ENCODE data around the gene ANOS1.

DNA sequence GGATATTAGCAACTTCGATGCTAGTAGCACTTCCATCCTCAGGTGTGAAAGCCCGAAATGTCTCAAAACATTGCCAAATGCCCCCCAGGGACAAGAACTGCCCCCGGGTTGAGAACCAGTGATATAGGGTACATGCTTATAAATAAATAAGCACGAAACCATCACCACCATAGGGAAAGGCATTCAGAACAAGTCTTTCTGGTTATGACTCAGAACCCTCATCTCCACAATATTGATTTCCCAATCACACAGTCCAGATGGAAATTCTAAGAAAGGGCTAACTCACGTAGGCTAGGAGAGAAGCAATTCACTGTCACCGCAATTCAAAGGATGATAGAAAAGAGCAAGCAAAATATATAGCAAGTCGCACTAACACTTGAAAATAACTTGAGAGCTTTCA is 84.8 kb downstream of the ANOS1 start:
- TF ChIP-seq, protein P1, sequence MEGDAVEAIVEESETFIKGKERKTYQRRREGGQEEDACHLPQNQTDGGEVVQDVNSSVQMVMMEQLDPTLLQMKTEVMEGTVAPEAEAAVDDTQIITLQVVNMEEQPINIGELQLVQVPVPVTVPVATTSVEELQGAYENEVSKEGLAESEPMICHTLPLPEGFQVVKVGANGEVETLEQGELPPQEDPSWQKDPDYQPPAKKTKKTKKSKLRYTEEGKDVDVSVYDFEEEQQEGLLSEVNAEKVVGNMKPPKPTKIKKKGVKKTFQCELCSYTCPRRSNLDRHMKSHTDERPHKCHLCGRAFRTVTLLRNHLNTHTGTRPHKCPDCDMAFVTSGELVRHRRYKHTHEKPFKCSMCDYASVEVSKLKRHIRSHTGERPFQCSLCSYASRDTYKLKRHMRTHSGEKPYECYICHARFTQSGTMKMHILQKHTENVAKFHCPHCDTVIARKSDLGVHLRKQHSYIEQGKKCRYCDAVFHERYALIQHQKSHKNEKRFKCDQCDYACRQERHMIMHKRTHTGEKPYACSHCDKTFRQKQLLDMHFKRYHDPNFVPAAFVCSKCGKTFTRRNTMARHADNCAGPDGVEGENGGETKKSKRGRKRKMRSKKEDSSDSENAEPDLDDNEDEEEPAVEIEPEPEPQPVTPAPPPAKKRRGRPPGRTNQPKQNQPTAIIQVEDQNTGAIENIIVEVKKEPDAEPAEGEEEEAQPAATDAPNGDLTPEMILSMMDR (IDR thresholded peaks at IDR 0.05; ENCODE audit: low read depth, low read length): no peak
- TF ChIP-seq MYC (IDR thresholded peaks at IDR 0.05; ENCODE audit: low read depth, low read length) (no peak), POLR2A (IDR thresholded peaks at IDR 0.05; ENCODE audit: extremely low read depth, insufficient read length) (no peak)
- TF ChIP-seq, protein P2, sequence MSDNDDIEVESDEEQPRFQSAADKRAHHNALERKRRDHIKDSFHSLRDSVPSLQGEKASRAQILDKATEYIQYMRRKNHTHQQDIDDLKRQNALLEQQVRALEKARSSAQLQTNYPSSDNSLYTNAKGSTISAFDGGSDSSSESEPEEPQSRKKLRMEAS (IDR thresholded peaks at IDR 0.05; ENCODE audit: low read depth, low read length): no peak

Measured in NB4 (cell line).